ENCODE data around the gene CEBPZOS. TPM values are rescaled to one million over a fixed set of nuclear protein-coding genes. Genes with fewer than 3 reads are reported as not detected.
"Not testable (repeated sequence)": the region's sequence is repeated elsewhere in the genome, so short reads cannot be mapped to it uniquely, and the experiment has no call there.

CEBPZOS gene
- total RNA-seq, 1 donor from 2014 or later, result not detected

DNA sequence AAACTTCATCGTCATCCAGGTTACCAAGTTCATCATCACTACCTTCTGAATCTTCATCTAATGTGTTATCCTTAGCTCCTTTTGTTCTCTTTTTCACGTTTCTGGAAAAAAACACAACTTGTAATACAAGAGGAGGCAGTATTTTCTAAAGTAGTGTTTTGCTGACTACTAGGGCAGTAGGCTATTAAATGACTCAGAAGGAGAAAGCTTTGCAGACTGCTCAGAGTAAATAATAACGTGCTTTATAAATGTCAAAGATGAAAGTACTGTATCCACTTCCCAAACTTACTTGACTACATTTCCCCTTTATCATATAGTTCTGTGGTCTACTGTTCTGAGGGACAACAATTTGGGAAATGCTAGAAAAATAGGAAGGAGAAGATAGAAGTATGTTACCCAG lies 15.6 kb downstream of the CEBPZOS start:
- Mint-ChIP-seq H3K27me3 (ENCODE audit: low read depth) (no peaks in the 10 kb centered on the region), H3K4me1 (ENCODE audit: low read depth) (peaks cover 14% of the 10 kb centered on the region), H3K9me3 (ENCODE audit: low read depth) (peaks cover 12% of the 10 kb centered on the region), H3K36me3 (ENCODE audit: low read depth) (peaks cover 46% of the 10 kb centered on the region), H3K27ac (ENCODE audit: unreplicated experiment) (peak overlapping the region; percentile 2), H3K4me3 (ENCODE audit: unreplicated experiment) (no peak overlapping the region)
- TF ChIP-seq, protein P1, sequence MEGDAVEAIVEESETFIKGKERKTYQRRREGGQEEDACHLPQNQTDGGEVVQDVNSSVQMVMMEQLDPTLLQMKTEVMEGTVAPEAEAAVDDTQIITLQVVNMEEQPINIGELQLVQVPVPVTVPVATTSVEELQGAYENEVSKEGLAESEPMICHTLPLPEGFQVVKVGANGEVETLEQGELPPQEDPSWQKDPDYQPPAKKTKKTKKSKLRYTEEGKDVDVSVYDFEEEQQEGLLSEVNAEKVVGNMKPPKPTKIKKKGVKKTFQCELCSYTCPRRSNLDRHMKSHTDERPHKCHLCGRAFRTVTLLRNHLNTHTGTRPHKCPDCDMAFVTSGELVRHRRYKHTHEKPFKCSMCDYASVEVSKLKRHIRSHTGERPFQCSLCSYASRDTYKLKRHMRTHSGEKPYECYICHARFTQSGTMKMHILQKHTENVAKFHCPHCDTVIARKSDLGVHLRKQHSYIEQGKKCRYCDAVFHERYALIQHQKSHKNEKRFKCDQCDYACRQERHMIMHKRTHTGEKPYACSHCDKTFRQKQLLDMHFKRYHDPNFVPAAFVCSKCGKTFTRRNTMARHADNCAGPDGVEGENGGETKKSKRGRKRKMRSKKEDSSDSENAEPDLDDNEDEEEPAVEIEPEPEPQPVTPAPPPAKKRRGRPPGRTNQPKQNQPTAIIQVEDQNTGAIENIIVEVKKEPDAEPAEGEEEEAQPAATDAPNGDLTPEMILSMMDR (IDR thresholded peaks at IDR 0.05), result no peak
- DNase-seq (ENCODE audit: low spot score), result no peak

DNA sequence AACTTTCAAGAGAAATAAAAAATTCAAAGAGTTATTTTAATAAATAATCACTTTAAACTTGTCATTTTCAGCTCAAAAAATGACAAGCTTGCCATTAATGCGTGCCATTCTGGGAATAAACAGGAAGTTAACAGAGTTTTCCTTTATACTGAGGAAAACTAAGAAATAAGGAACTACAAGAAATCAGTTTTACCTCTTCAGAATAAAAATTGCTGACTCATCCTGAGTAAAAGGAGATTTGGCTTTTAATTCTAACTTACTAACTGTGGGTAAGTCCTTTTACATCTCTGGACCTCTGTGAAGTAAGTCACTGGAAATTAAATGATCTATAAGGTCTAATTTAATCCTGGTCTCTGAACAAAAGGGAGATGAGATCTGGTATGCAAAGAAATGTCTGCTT lies 19.0 kb downstream of the CEBPZOS start:
- Mint-ChIP-seq H3K4me1 (ENCODE audit: low read depth) (peaks cover 14% of the 10 kb centered on the region), H3K4me3 (ENCODE audit: unreplicated experiment) (no peak overlapping the region), H3K36me3 (ENCODE audit: low read depth) (peaks cover 21% of the 10 kb centered on the region), H3K27ac (ENCODE audit: unreplicated experiment) (no peak overlapping the region), H3K27me3 (ENCODE audit: low read depth) (no peaks in the 10 kb centered on the region), H3K9me3 (ENCODE audit: low read depth) (no peaks in the 10 kb centered on the region)
- DNase-seq (ENCODE audit: low spot score), result no peak
- TF ChIP-seq, protein P1 (IDR thresholded peaks at IDR 0.05), result no peak

DNA sequence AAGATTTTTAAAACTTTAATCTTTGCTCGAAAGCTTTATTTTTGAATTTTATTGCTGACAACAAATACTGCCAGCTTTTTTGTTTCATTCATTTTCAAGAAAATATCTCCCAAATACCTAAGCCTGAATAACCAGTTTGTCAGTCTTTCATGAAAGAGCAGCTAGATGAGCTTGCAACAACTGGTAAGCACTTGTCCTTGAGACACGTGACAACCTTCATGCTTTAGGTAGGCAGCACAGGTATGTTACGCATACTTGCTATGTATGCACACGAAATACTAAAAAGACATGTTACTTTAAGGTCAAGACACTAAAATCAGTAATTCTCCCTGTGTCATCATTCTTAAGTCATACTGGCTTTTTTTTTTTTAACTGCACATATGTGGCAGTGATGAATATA lies 22.8 kb downstream of the CEBPZOS start:
- DNase-seq (ENCODE audit: low spot score), result no peak
- Mint-ChIP-seq H3K36me3 (ENCODE audit: low read depth) (peaks cover 22% of the 10 kb centered on the region), H3K27ac (ENCODE audit: unreplicated experiment) (no peak overlapping the region), H3K4me1 (ENCODE audit: low read depth) (peaks cover 4% of the 10 kb centered on the region), H3K9me3 (ENCODE audit: low read depth) (no peaks in the 10 kb centered on the region), H3K27me3 (ENCODE audit: low read depth) (no peaks in the 10 kb centered on the region), H3K4me3 (ENCODE audit: unreplicated experiment) (no peak overlapping the region)
- TF ChIP-seq, protein P1 (IDR thresholded peaks at IDR 0.05), result no peak

DNA sequence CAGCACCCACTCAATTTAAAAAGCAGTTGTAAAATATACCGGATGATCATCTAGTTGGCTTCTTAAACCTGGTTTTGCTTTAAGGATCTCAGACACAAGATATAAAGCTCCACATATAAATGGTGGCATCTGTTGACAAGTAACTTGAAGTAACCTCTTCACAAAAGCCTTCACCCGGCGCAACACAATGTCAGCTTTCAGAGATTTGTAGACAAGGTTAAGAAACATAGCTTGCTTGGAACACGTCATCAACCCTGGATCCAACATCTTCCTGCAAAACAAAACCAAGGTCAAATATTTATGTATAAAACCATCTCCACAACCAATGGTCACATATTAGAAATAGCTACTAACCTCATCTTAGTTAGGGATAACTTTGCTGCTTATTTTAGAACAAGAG lies 26.8 kb downstream of the CEBPZOS start:
- DNase-seq (ENCODE audit: low spot score), result no peak
- peaks cover 19% of the 10 kb centered on the region for H3K36me3 Mint-ChIP-seq (ENCODE audit: low read depth)
- H3K9me3 Mint-ChIP-seq (ENCODE audit: low read depth), result no peaks in the 10 kb centered on the region
- no peak overlapping the region for H3K4me3 Mint-ChIP-seq (ENCODE audit: unreplicated experiment)
- no peak overlapping the region for H3K27ac Mint-ChIP-seq (ENCODE audit: unreplicated experiment)
- H3K27me3 Mint-ChIP-seq (ENCODE audit: low read depth), result no peaks in the 10 kb centered on the region
- TF ChIP-seq, protein P1 (IDR thresholded peaks at IDR 0.05), result no peak
- H3K4me1 Mint-ChIP-seq (ENCODE audit: low read depth), result peaks cover 7% of the 10 kb centered on the region

DNA sequence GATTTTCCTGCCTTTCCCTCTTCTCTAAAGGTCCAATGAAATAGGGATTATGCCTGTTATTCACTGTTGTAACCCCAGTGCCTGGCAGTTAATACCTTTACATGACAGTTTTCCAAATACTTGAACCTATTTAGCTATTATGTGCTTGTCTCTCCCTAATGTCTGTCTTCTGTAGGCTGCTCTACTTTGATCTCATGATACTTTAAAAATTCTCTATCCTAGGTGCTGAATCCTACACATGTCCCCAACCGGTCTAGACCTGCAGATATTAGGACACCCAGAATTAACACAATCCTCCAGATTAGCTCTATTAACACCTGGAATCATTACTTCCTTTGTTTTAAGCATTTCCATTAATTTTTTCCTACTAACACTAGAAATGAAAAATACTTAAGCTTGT lies 27.8 kb downstream of the CEBPZOS start:
- Mint-ChIP-seq H3K9me3 (ENCODE audit: low read depth) (no peaks in the 10 kb centered on the region), H3K4me1 (ENCODE audit: low read depth) (peaks cover 7% of the 10 kb centered on the region), H3K36me3 (ENCODE audit: low read depth) (peaks cover 18% of the 10 kb centered on the region), H3K27ac (ENCODE audit: unreplicated experiment) (no peak overlapping the region), H3K27me3 (ENCODE audit: low read depth) (no peaks in the 10 kb centered on the region), H3K4me3 (ENCODE audit: unreplicated experiment) (no peak overlapping the region)
- DNase-seq (ENCODE audit: low spot score), result no peak
- TF ChIP-seq, protein P1 (IDR thresholded peaks at IDR 0.05), result no peak

DNA sequence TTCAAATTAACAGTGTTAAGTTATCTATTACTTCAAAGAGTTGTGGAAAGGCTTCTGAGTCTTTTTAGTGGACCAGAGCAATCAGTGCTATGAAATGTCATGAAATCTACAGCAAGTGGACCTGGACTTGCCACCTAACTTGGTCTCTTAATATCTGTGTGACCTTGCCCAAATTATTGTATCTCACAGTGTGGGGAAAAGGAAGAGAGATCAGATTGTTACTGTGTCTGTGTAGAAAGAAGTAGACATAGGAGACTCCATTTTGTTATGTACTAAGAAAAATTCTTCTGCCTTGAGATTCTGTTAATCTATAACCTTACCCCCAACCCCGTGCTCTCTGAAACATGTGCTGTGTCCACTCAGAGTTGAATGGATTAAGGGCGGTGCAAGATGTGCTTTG lies 28.8 kb downstream of the CEBPZOS start:
- not testable (repeated sequence) for H3K4me3 Mint-ChIP-seq (ENCODE audit: unreplicated experiment); H3K9me3 Mint-ChIP-seq (ENCODE audit: low read depth); H3K27me3 Mint-ChIP-seq (ENCODE audit: low read depth); DNase-seq (ENCODE audit: low spot score); H3K27ac Mint-ChIP-seq (ENCODE audit: unreplicated experiment)
- H3K36me3 Mint-ChIP-seq (ENCODE audit: low read depth), result peaks cover 18% of the 10 kb centered on the region
- peaks cover 12% of the 10 kb centered on the region for H3K4me1 Mint-ChIP-seq (ENCODE audit: low read depth)

Measured in chondrocyte (in vitro differentiated cells).